ENCODE results near the gene WWC1. TPM values are rescaled to one million over a fixed set of nuclear protein-coding genes. Genes with fewer than 3 reads are reported as not detected.
"Not testable (repeated sequence)": the region's sequence is repeated elsewhere in the genome, so short reads cannot be mapped to it uniquely, and the experiment has no call there.

WWC1 gene
- total RNA-seq, 2 donors from 2014 or later = 40.0 to 49.4 TPM

DNA sequence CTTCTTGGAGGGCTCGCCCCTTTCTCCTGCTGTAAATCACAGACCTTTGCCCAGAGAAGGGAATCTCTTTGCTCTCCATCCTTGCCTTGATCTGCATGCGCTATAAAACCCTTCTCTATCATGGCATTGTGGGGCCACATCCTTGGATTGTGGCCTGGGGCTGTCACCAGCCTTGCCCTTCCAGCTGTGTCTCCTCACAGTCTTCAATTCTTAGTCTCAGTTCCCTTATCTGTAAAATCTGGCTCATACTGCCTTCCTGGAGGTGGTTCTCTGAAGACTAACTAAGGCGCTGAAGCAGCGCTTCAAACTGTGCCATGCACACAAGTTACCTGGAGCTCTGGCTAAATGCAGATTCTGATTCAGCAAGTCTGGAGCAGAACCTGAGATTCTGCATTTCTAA lies 141.5 kb downstream of the WWC1 start:
- Histone ChIP-seq H3K36me3 (replicated peaks in 1 of 2; ENCODE audit: insufficient read depth in 1 of 2, low read depth in 2 of 2) (peaks cover 6 to 14% of the 10 kb centered on the region in 2 donors), H3K27me3 (no peaks in the 10 kb centered on the region), H3K4me3 (no peak overlapping the region), H3K27ac (no peak overlapping the region), H3K4me1 (no peaks in the 10 kb centered on the region), H3K9me3 (no peaks in the 10 kb centered on the region)
- DNase-seq (no peak), ATAC-seq (no peak)
- WGBS, 2 donors = 89 to 92% methylated on average over 4 of the region's 4 CpGs
- TF ChIP-seq, protein P1, sequence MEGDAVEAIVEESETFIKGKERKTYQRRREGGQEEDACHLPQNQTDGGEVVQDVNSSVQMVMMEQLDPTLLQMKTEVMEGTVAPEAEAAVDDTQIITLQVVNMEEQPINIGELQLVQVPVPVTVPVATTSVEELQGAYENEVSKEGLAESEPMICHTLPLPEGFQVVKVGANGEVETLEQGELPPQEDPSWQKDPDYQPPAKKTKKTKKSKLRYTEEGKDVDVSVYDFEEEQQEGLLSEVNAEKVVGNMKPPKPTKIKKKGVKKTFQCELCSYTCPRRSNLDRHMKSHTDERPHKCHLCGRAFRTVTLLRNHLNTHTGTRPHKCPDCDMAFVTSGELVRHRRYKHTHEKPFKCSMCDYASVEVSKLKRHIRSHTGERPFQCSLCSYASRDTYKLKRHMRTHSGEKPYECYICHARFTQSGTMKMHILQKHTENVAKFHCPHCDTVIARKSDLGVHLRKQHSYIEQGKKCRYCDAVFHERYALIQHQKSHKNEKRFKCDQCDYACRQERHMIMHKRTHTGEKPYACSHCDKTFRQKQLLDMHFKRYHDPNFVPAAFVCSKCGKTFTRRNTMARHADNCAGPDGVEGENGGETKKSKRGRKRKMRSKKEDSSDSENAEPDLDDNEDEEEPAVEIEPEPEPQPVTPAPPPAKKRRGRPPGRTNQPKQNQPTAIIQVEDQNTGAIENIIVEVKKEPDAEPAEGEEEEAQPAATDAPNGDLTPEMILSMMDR (IDR thresholded peaks at IDR 0.05) = no peak
- no peak for TF ChIP-seq POLR2A (IDR thresholded peaks at IDR 0.05)
- intact Hi-C loops (cut with DNase I) = no loop called here

- ATAC-seq (no peak), DNase-seq (no peak)
- peaks cover 6 to 18% of the 10 kb centered on the region in 2 donors for H3K36me3 ChIP-seq (replicated peaks in 1 of 2; ENCODE audit: insufficient read depth in 1 of 2, low read depth in 2 of 2)
- TF ChIP-seq, protein P1 (IDR thresholded peaks at IDR 0.05) = no peak
- no peak for TF ChIP-seq POLR2A (IDR thresholded peaks at IDR 0.05)
- H3K4me1 ChIP-seq = no peaks in the 10 kb centered on the region
- no peaks in the 10 kb centered on the region for H3K9me3 ChIP-seq
- H3K27ac ChIP-seq = no peak overlapping the region
- no peaks in the 10 kb centered on the region for H3K27me3 ChIP-seq
- no peak overlapping the region for H3K4me3 ChIP-seq
- intact Hi-C loops (cut with DNase I) = no loop called here
- WGBS, 2 donors = 85 to 88% methylated on average over 9 of the region's 9 CpGs
These were observed 142.6 kb downstream of the WWC1 start for GRCh38 chr5:168434001-168434400.

GRCh38 chr5:168434746-168435321 lies 143.4 kb downstream of the WWC1 start:
- 80 to 83% methylated on average over 8 of the region's 8 CpGs for WGBS, 2 donors
- Histone ChIP-seq H3K27ac (no peak overlapping the region), H3K9me3 (no peaks in the 10 kb centered on the region), H3K27me3 (no peaks in the 10 kb centered on the region), H3K36me3 (replicated peaks in 1 of 2; ENCODE audit: insufficient read depth in 1 of 2, low read depth in 2 of 2) (peaks cover 6 to 15% of the 10 kb centered on the region in 2 donors), H3K4me3 (no peak overlapping the region), H3K4me1 (no peaks in the 10 kb centered on the region)
- intact Hi-C loops (cut with DNase I) = no loop called here
- TF ChIP-seq POLR2A (IDR thresholded peaks at IDR 0.05) = no peak
- TF ChIP-seq, protein P1 (IDR thresholded peaks at IDR 0.05) = no peak
- ATAC-seq (no peak), DNase-seq (no peak)

DNA sequence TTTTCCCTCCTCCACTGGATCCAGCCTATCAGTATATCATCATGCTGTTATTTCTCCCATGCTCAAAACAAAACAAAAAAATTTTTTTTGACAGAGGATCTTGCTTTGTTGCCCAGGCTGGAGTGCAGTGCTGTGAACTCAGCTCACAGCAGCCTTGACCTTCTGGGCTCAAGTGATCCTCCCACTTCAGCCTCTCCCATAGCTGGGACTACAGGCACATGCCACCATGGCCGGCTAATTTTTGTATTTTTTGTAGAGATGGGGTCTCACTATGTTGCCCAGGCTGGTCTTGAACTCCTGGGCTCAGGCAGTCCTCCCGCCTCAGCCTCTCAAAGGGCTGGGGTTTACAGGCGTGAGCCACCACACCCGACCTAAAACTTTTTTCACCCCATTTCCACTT lies 143.9 kb downstream of the WWC1 start:
- WGBS, 2 donors = 89 to 90% methylated on average over 4 of the region's 4 CpGs

GRCh38 chr5:168438349-168438748 lies 146.9 kb downstream of the WWC1 start:
- peaks cover 0 to 13% of the 10 kb centered on the region in 2 donors for H3K36me3 ChIP-seq (replicated peaks in 1 of 2; ENCODE audit: insufficient read depth in 1 of 2, low read depth in 2 of 2)
- 74 to 76% methylated on average over 5 of the region's 5 CpGs for WGBS, 2 donors
- H3K4me3 ChIP-seq = no peak overlapping the region
- ATAC-seq = no peak
- intact Hi-C loops (cut with DNase I) = no loop called here
- DNase-seq = no peak
- H3K27me3 ChIP-seq = no peaks in the 10 kb centered on the region
- no peaks in the 10 kb centered on the region for H3K9me3 ChIP-seq
- H3K4me1 ChIP-seq = no peaks in the 10 kb centered on the region
- TF ChIP-seq, protein P1 (IDR thresholded peaks at IDR 0.05) = no peak
- no peak for TF ChIP-seq POLR2A (IDR thresholded peaks at IDR 0.05)
- H3K27ac ChIP-seq = no peak overlapping the region

More for the DNA sequence above, 143.9 kb downstream of the WWC1 start:
- H3K27me3 ChIP-seq; H3K9me3 ChIP-seq; H3K4me1 ChIP-seq; H3K4me3 ChIP-seq; ATAC-seq; H3K27ac ChIP-seq; DNase-seq; intact Hi-C loops (cut with DNase I): not testable (repeated sequence)
- H3K36me3 ChIP-seq (replicated peaks in 1 of 2; ENCODE audit: insufficient read depth in 1 of 2, low read depth in 2 of 2) = peaks cover 6 to 10% of the 10 kb centered on the region in 2 donors

Data from body of pancreas (tissue), 4 donors.